Central memory CD4-positive, alpha-beta T cell (primary cell): Measurements from ENCODE around the gene NMNAT3.

ENCODE experiments used
- DNase-seq: peaks from one replicate; pipeline ENCODE4 v3.0.0; 2022
- total RNA-seq, 3 experiments: gene quantifications; one replicate each; lab custom pipeline; 2026; lab: John Stamatoyannopoulos, UW

The NMNAT3 gene
- 1.7 to 4.1 (median 2.7) reads per million in 3 experiments for total RNA-seq

- peak; percentile 64 for DNase-seq
Observed at GRCh38 chr3:139677388-139678155, at the start of gene NMNAT3. Gene NMNAT3 (minus strand): TSS chr3:139677972. CDS start chr3:139627724, 50,248 bp downstream.

DNA sequence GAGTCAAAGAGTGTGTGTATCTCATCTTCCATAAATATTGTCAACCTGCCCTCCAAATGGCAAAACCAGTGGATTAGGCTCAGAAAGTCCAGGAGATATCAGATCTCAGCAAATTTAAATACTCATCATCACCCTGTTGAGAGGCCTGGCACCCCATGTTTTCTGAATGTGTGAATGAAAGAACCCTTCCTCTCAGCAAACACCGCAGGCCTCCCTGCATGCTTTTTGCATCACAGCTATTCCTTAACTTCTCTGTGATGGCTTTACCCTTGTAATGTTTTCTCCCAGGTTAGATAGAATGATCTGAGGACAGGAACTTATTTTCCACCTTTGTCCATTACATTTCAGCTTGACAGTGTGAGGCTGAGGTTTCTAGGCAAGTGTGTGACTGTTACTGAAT is 43.6 kb upstream of the NMNAT3 start:
- DNase-seq: no peak

DNA sequence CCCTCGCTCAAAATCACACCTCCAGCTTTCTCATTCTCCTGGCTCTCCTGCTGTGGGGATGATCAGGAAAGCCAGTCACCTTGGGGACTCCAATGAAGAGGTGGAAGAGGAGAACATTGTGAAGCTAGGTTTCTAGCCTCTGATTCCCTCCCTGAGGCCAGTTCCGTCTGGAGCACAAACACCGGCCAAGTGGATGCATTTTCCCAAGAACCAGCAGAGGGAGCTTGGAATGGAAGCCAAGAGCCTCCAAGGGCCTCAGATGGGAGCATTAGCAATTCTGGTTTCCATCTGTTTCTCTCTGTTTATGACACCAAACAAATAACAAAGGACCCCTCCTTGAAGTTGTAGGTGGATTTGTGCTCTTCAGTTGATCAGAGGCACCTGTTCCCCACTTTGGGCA is 40.6 kb upstream of the NMNAT3 start:
- DNase-seq: no peak

GRCh38 chr3:139716908-139717485 is 39.2 kb upstream of the NMNAT3 start:
- DNase-seq: no peak

GRCh38 chr3:139715743-139716360 is 38.1 kb upstream of the NMNAT3 start:
- no peak for DNase-seq

DNA sequence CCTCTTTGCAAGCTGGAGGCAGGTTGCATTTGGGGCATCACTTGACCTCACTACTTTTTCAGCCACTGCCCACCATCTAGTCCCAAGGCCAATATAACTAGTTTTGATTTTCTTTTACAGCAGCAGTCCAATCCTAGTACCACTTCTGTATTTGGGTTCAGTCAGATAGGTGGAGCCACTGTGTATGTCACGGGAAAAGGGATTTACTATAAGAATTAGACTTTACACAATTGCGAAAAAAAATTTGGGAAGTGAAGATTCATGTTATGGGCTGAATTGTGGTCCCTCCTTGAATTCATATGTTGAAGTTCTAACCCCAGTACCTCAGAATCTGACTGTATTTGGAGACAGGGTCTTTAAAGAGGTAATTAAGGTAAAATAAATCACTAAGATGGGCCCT is 37.4 kb upstream of the NMNAT3 start:
- no peak for DNase-seq

- DNase-seq: no peak
Observed at GRCh38 chr3:139710212-139710611, 32.4 kb upstream of the NMNAT3 start.

DNA sequence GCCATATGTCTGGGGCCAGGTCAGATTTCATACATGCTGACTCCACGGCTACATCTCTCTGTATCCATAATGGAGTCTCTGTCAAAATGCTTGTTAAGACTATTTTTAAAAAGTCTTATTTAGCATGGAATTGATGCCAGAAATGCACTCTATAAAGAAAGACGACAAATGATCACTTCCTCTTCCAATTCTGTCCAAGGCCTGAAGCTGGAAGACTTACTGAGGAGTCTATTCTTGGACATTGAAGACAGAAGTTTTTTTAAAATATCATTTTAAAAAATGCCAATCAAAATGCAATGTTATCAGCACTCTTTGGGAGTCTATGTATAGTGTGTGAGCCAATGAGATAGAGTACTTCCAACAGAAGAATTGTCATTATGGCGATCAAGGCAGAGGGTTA is 27.9 kb upstream of the NMNAT3 start:
- no peak for DNase-seq

GRCh38 chr3:139696314-139696604 is 18.5 kb upstream of the NMNAT3 start:
- DNase-seq: no peak

GRCh38 chr3:139695426-139696313 is 17.9 kb upstream of the NMNAT3 start:
- DNase-seq: no peak

DNA sequence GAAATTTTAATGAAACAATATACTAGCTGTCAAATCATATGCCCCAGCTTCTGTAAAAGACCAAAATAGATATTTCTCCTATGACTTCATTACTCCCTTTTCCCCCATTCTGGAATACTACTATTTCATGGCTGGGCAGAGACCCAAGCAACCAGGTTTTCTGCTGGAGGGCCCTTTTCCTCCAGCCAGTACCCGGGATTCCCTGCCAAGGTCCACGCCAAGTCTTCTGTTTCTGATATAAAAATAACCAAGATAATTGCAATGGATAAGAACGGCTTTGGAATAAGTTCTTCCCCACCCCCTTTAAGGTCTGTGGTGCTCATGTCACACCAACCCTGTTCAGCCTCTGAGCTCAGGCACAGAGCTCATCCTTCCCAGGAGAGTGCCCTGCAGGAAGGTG is 17.2 kb upstream of the NMNAT3 start:
- no peak for DNase-seq

DNA sequence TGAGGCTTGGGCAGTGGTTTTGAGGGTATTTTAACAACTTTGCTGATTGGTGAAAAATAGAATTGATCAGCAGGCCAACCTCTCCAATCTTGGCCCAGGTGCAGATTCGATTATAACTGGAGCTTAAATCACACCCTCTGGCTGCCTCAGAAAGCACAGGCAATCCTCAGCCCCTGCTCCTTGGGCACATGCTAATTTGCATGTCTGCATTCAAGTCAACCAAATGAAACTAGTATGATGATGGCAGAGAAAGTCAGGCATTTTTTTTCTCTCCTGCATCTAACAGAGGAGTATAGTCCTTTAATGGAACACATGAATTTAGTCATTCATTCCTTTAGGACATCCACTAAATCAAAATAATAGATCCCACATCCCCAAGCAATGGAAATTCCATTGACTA is 16.8 kb upstream of the NMNAT3 start:
- DNase-seq: no peak

- DNase-seq: no peak
Observed at GRCh38 chr3:139691619-139692018, 13.8 kb upstream of the NMNAT3 start.

DNA sequence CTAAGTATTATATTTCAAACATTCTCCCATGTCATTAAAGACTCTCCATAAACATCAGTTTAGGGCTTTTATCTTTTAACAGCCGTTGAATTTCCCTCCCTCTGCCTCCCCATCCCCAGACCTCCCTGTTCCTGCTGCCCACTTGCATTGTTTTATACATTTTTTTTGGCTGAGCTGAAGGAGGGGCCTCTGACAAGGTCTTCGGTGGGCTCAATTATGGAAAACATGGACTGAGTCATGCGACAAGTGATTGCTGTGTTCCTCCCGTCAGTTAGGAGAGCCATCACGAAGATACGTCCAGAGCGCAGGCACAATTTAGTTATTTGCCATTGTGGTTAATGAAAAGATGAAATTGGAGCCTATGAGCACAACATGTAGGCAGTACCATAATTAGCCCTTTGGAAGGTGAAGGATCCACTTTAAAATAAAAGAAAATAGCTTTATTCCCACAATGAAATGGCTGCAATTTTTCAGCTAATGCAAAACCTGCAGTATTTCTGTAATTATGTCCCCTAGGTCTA is 12.0 kb upstream of the NMNAT3 start:
- no peak for DNase-seq

- no peak for DNase-seq
Observed at GRCh38 chr3:139689122-139689521, 11.3 kb upstream of the NMNAT3 start.

DNA sequence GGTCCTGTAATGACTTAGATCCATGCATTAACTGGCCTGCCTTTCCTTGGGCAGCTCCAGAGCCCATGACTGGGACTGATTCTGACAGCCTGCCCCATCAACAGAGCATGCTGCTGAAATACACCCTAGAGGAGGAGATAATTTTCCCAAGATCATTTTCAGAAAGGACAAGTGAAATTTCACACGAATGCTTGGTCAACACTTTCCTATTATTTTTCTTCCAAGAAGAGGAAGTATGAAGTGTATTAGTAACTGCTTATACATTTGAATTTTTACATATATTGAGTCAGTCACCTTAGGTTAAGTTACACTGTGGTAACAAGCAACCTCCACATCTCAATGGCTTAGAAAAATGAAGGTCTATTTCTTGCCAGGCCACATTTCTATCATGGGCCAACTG is 9.7 kb upstream of the NMNAT3 start:
- no peak for DNase-seq

GRCh38 chr3:139686624-139687023 is 8.9 kb upstream of the NMNAT3 start:
- DNase-seq: no peak

DNA sequence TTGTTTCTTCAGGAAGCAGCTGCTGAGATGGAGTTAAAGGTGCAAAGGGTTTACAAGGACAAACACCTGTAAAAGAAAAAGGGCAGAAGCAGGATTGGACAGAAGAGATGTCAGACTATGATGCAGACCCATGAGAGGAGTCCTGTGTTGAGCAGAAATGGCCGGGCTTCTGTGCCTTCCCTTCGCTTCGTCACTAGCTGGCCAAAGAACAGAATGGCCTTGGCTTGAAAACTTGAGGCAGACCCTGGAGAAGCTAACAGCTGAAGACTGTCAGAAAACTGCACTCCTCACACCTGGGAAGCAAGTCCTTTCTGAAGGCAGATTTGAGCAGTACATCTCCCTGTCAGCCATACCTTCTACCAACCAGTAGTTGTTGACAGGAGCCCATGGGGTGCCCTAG is 8.4 kb upstream of the NMNAT3 start:
- no peak for DNase-seq

DNA sequence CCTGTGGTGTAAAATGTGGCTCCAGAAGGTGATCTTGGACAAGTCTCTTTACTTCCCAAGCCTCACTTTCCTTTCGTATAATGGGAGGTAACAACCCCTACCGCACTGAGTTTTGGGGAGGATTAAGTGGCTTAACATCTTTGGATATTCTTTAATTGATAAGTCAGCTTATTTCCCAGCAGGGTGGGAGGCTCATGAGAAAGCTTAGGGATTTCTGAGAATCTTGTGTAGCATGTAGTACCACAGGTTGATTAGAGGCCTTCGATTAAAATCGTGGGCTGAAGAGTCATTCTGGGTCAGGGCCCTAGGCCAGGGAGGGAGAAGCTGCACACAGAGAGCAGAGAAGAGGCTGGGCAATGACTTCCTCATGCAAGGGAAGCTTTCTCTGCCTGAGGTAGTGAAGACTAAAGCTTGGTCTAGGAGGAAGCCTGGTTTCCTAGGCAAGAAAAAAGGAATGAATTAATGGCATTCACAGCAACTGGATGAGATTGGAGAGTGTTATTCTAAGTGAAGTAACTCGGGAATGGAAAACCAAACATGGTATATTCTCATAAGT is 1.5 kb upstream of the NMNAT3 start:
- no peak for DNase-seq

- DNase-seq: no peak
Observed at GRCh38 chr3:139676632-139677387, 962 bp downstream of the NMNAT3 start.

DNA sequence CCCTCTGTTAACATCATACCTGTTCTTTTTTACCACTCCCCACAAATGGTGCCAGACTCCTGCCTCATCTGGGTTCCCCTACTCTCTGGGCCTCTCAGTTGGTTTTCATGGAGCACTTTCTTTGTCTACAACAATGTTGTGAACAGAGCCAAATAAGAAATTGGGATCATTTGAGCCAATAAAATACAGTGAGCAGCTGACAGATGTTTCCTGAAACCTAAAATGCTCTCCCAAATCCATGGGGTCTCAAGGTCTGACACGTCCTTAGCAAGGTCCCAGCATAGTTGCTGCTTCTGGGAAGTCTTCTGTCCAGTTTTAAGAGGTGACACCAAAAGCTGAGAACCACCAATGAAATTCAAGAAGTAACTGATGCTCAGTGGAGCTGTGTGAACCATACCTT is 1.7 kb downstream of the NMNAT3 start:
- no peak for DNase-seq

GRCh38 chr3:139675327-139675726 is 2.4 kb downstream of the NMNAT3 start:
- DNase-seq: no peak
